Sigmoid colon (tissue), 4 donors: Measurements from ENCODE around the gene PCDHGB6.
"Not testable (repeated sequence)": the region's sequence is repeated elsewhere in the genome, so short reads cannot be mapped to it uniquely, and the experiment has no call there.

Experiments used
- CTCF ChIP-seq, 4 experiments: fragments of 450-650 bp in 3 of 4; fragments of 200-600 bp in 1 of 4; IDR thresholded peaks; one replicate each; pipeline ENCODE4 v1.5.1; 2016 to 2019; ENCODE audit warnings: antibody characterized with exemption in 4 of 4, mild to moderate bottlenecking in 3 of 4, moderate library complexity in 2 of 4
- EP300 ChIP-seq, 4 donors: sonication (generic); formaldehyde crosslinking; IDR thresholded peaks; one replicate each; pipeline ENCODE4 v1.6.1; 2017; ENCODE audit warnings: antibody characterized with exemption in 4 of 4
- POLR2AphosphoS5 ChIP-seq, 4 donors: sonication (generic); formaldehyde crosslinking; IDR thresholded peaks; one replicate each; pipeline ENCODE4 v1.6.1; 2017; ENCODE audit warnings: antibody characterized with exemption in 4 of 4

DNA sequence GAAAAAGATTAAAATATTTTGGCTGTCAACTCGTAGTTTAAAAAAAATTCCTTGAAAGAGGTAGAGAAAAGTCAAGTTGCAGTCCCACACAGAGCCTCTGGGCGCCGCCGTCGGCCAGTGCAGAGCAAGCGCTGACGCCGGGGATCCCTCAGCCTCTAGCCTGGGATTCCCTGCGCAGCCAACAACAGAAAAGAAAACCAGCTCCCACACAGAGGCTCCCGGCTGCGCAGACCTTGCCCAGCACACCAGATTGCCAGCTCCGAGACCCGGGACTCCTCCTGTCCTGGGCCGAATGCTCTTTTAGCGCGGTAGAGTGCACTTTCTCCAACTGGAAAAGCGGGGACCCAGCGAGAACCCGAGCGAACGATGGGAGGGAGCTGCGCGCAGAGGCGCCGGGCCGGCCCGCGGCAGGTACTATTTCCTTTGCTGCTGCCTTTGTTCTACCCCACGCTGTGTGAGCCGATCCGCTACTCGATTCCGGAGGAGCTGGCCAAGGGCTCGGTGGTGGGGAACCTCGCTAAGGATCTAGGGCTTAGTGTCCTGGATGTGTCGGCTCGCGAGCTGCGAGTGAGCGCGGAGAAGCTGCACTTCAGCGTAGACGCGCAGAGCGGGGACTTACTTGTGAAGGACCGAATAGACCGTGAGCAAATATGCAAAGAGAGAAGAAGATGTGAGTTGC, 9.8 kb downstream of the PCDHGB6 start, which contains the start of gene PCDHGB7:
- peak; percentile 43 to 51 (median 46) for TF ChIP-seq CTCF (IDR thresholded peaks at IDR 0.05)
- TF ChIP-seq EP300, POLR2AphosphoS5 (IDR thresholded peaks at IDR 0.05): not testable (repeated sequence)
